HepG2 (cell line): ENCODE measurements around the gene UNKL. TPM values are rescaled to one million over a fixed set of nuclear protein-coding genes. Genes with fewer than 3 reads are reported as not detected.

ENCODE experiments used
- ATAD3A ChIP-seq: sonication (generic); formaldehyde crosslinking; IDR thresholded peaks from 2 replicates; pipeline ENCODE4 v1.4.0; 2020; ENCODE audit warnings: missing genetic modification reagents
- BATF2 ChIP-seq: sonication (generic); formaldehyde crosslinking; IDR thresholded peaks from 2 replicates; pipeline ENCODE4 v1.8.0; 2022; ENCODE audit warnings: mild to moderate bottlenecking, missing genetic modification reagents, moderate library complexity
- CBFB ChIP-seq: sonication (generic); formaldehyde crosslinking; IDR thresholded peaks from 2 replicates; pipeline ENCODE4 v1.4.0; 2020; ENCODE audit warnings: missing genetic modification reagents
- DMAP1 ChIP-seq: IDR thresholded peaks from 2 replicates; pipeline ENCODE4 v1.6.1; 2016
- FOXP1 ChIP-seq, 2 experiments: fragments of 450-650 bp in 1 of 2; IDR thresholded peaks; 2 replicates each; pipeline ENCODE4 v1.6.1; 2017 to 2018; ENCODE audit warnings: antibody characterized with exemption in 1 of 2
- GTF3A ChIP-seq: sonication (generic); formaldehyde crosslinking; conservative IDR thresholded peaks from 2 replicates; pipeline ENCODE4 v1.4.0; 2020; ENCODE audit warnings: mild to moderate bottlenecking, missing genetic modification reagents
- HOXA7 ChIP-seq: sonication (generic); formaldehyde crosslinking; IDR thresholded peaks from 2 replicates; pipeline ENCODE4 v1.8.1; 2022; ENCODE audit warnings: mild to moderate bottlenecking, missing genetic modification reagents, moderate library complexity
- KAT7 ChIP-seq: IDR thresholded peaks from 2 replicates; pipeline ENCODE4 v1.6.1; 2018; ENCODE audit warnings: borderline replicate concordance, missing compliant biosample characterization
- KDM5B ChIP-seq: sonication (generic); formaldehyde crosslinking; IDR thresholded peaks from 2 replicates; pipeline ENCODE4 v1.4.0; 2020; ENCODE audit warnings: missing genetic modification reagents, mild to moderate bottlenecking, borderline replicate concordance
- KLF12 ChIP-seq: sonication (generic); formaldehyde crosslinking; IDR thresholded peaks from 2 replicates; pipeline ENCODE4 v1.4.0; 2020; ENCODE audit warnings: missing genetic modification reagents, borderline replicate concordance
- MXD4 ChIP-seq: IDR thresholded peaks from 2 replicates; pipeline ENCODE4 v1.6.1; 2016; ENCODE audit warnings: mild to moderate bottlenecking, missing biosample characterization, missing genetic modification reagents
- NFE2L1 ChIP-seq: sonication (generic); formaldehyde crosslinking; IDR thresholded peaks from 2 replicates; pipeline ENCODE4 v1.4.0; 2020; ENCODE audit warnings: missing genetic modification reagents, mild to moderate bottlenecking, borderline replicate concordance
- SNAPC2 ChIP-seq: sonication (generic); formaldehyde crosslinking; IDR thresholded peaks from 2 replicates; pipeline ENCODE4 v1.8.1; 2022; ENCODE audit warnings: mild to moderate bottlenecking, missing genetic modification reagents
- SP2 ChIP-seq: sonication (generic); formaldehyde crosslinking; IDR thresholded peaks from 2 replicates; pipeline ENCODE4 v1.5.1; 2020; ENCODE audit warnings: mild to moderate bottlenecking, missing genetic modification reagents
- TRIM24 ChIP-seq: sonication (generic); formaldehyde crosslinking; IDR thresholded peaks from 2 replicates; pipeline ENCODE4 v1.8.0; 2022; ENCODE audit warnings: mild to moderate bottlenecking, missing genetic modification reagents
- ZKSCAN1 ChIP-seq: fragments of 150-350 bp; IDR thresholded peaks from 2 replicates; pipeline ENCODE4 v1.6.1; 2014; ENCODE audit warnings: low read length
- ZNF235 ChIP-seq: sonication (generic); formaldehyde crosslinking; IDR thresholded peaks from 2 replicates; pipeline ENCODE4 v1.8.1; 2023; ENCODE audit warnings: mild to moderate bottlenecking, missing genetic modification reagents, borderline replicate concordance
- ZNF256 ChIP-seq: sonication (generic); formaldehyde crosslinking; conservative IDR thresholded peaks from 2 replicates; pipeline ENCODE4 v1.4.0; 2020; ENCODE audit warnings: missing genetic modification reagents
- ZNF441 ChIP-seq: sonication (generic); formaldehyde crosslinking; IDR thresholded peaks from 2 replicates; pipeline ENCODE4 v1.7.0; 2021; ENCODE audit warnings: missing genetic modification reagents, borderline replicate concordance
- ZNF543 ChIP-seq: sonication (generic); formaldehyde crosslinking; IDR thresholded peaks from 2 replicates; pipeline ENCODE4 v1.4.0; 2020; ENCODE audit warnings: mild to moderate bottlenecking, missing genetic modification reagents
- ZNF660 ChIP-seq: sonication (generic); formaldehyde crosslinking; IDR thresholded peaks from 2 replicates; pipeline ENCODE4 v1.5.1; 2020; ENCODE audit warnings: mild to moderate bottlenecking, low read depth, missing genetic modification reagents, borderline replicate concordance
- ZSCAN5A ChIP-seq: sonication (generic); formaldehyde crosslinking; IDR thresholded peaks from 2 replicates; pipeline ENCODE4 v1.8.0; 2022; ENCODE audit warnings: mild to moderate bottlenecking, missing genetic modification reagents, borderline replicate concordance
- polyA plus RNA-seq, 8 experiments: library from polyadenylated mRNA; depleted of rRNA in 3 of 8; stranded (reverse) in 7 of 8; unstranded in 1 of 8; fragments of >200 nt; fragmentation: Illumina TruSeq in 4 of 8; extraction: Trizol in 4 of 8; gene quantifications; 2 replicates each; pipeline versions ENCODE4 v1.2.1 to v1.2.3, GENCODE V29; 2011 to 2016; ENCODE audit warnings: low read depth in 4 of 8, missing spikeins in 1 of 8, mixed read lengths in 1 of 8; ENCODE audit not compliant: insufficient read depth in 1 of 8
- total RNA-seq, 5 experiments: library from RNA; depleted of rRNA; stranded (reverse); fragments of >200 nt; fragmentation: Illumina TruSeq; extraction: Trizol; gene quantifications; 2 replicates each; pipeline ENCODE4 v1.2.3, GENCODE V29; 2016; ENCODE audit warnings: low read depth in 1 of 5
- TF ChIP-seq, protein P1 (sequence below): sonication (generic); formaldehyde crosslinking; IDR thresholded peaks from 2 replicates; pipeline ENCODE4 v1.8.1; 2023; ENCODE audit warnings: missing genetic modification reagents, mild to moderate bottlenecking, borderline replicate concordance
- TF ChIP-seq, protein P2 (sequence below): sonication (generic); formaldehyde crosslinking; conservative IDR thresholded peaks from 2 replicates; pipeline ENCODE4 v1.4.0; 2020; ENCODE audit warnings: mild to moderate bottlenecking, missing genetic modification reagents, moderate library complexity

Gene UNKL
- total and polyA plus RNA-seq, 2 of the 13 experiments (the other 11 are each of a cell fraction or from before 2014, with no cell fraction given) = 10.4 to 17.6 TPM

- TF ChIP-seq DMAP1 (CRISPR knock-in tag) (no peak; the same call in 1 of the 2 replicates), SP2 (CRISPR knock-in tag) (no peak), FOXP1 (IDR thresholded peaks at IDR 0.05) (no peak), FOXP1 (CRISPR knock-in tag; IDR thresholded peaks at IDR 0.05) (no peak), CBFB (CRISPR knock-in tag) (no peak), MXD4 (CRISPR knock-in tag) (peak; percentile 67; the same call in 1 of the 2 replicates), TRIM24 (no peak), ZNF660 (CRISPR knock-in tag) (no peak), BATF2 (CRISPR knock-in tag) (no peak), ZSCAN5A (CRISPR knock-in tag) (peak; percentile 77; the same call in 1 of the 2 replicates), KLF12 (0 out of 2 replicates have a peak, but pooled peaks have one; percentile 26), HOXA7 (CRISPR knock-in tag) (no peak), SNAPC2 (peak; percentile 65; the same call in 1 of the 2 replicates), ZNF543 (CRISPR knock-in tag) (no peak), ZNF256 (no peak), ZKSCAN1 (no peak), NFE2L1 (CRISPR knock-in tag) (no peak), KDM5B (CRISPR knock-in tag) (no peak), ZNF441 (no peak), KAT7 (no peak), ZNF235 (no peak), ATAD3A (CRISPR knock-in tag) (no peak), GTF3A (CRISPR knock-in tag) (no peak)
- TF ChIP-seq, protein P1, sequence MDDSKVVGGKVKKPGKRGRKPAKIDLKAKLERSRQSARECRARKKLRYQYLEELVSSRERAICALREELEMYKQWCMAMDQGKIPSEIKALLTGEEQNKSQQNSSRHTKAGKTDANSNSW (CRISPR knock-in tag) = no peak
- TF ChIP-seq, protein P2, sequence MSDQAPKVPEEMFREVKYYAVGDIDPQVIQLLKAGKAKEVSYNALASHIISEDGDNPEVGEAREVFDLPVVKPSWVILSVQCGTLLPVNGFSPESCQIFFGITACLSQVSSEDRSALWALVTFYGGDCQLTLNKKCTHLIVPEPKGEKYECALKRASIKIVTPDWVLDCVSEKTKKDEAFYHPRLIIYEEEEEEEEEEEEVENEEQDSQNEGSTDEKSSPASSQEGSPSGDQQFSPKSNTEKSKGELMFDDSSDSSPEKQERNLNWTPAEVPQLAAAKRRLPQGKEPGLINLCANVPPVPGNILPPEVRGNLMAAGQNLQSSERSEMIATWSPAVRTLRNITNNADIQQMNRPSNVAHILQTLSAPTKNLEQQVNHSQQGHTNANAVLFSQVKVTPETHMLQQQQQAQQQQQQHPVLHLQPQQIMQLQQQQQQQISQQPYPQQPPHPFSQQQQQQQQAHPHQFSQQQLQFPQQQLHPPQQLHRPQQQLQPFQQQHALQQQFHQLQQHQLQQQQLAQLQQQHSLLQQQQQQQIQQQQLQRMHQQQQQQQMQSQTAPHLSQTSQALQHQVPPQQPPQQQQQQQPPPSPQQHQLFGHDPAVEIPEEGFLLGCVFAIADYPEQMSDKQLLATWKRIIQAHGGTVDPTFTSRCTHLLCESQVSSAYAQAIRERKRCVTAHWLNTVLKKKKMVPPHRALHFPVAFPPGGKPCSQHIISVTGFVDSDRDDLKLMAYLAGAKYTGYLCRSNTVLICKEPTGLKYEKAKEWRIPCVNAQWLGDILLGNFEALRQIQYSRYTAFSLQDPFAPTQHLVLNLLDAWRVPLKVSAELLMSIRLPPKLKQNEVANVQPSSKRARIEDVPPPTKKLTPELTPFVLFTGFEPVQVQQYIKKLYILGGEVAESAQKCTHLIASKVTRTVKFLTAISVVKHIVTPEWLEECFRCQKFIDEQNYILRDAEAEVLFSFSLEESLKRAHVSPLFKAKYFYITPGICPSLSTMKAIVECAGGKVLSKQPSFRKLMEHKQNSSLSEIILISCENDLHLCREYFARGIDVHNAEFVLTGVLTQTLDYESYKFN (CRISPR knock-in tag) = no peak
Observed at GRCh38 chr16:1379304-1380076, 35.0 kb downstream of the UNKL start (continued).
